Measurements from ENCODE around the gene CXCL14. TPM values are rescaled to one million over a fixed set of nuclear protein-coding genes. Genes with fewer than 3 reads are reported as not detected.

The CXCL14 gene
- total RNA-seq, 1 experiment from 2014 or later = not detected

DNA sequence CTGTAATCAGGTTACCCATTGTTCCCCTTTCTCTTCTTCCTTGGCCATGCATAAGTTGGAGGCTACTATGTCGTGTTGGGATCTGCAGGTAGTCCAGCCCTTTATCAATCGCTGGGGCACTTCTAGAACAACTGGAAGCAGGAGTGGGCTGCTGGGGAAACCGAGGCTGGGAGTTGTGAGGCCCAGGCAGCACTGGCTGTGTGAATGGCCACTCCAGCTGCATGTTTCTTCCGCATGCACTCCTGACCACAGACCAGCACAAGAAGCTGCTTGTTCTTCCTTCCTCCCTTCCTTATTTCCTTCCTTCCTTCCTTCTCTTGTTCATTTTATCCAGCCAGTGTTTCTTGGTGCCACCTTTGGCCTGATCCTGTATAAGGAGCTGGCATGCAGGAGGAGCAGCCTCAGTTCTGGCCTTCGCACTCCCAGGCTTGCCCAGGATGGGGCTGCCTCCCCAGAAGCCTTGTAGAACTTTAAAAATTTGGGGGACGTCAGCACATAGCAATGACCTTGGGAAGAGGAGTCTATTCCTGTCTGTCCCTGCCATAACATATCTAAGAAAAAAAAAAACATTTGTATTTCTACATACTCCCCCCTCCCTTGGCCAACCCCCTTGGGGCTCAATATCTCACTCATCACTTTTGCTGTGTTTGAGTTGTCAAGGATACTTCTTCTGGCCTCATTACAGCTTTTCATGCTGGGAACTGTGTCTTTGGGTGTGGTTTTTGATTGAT is 20.8 kb upstream of the CXCL14 start:
- Mint-ChIP-seq H3K9me3 (ENCODE audit: unreplicated experiment) (no peaks in the 10 kb centered on the region), H3K4me3 (ENCODE audit: unreplicated experiment) (no peak overlapping the region), H3K4me1 (ENCODE audit: low read depth, unreplicated experiment) (peaks cover 7% of the 10 kb centered on the region), H3K36me3 (ENCODE audit: insufficient read depth, unreplicated experiment) (no peaks in the 10 kb centered on the region), H3K27ac (ENCODE audit: unreplicated experiment) (no peak overlapping the region), H3K27me3 (ENCODE audit: insufficient read depth, unreplicated experiment) (peaks cover 8% of the 10 kb centered on the region)
- Histone ChIP-seq H3K36me3 (ENCODE audit: control insufficient read depth, insufficient read depth, low read length) (no peaks in the 10 kb centered on the region), H3K4me1 (peaks cover 27% of the 10 kb centered on the region), H3K4me3 (ENCODE audit: low read depth, low read length) (no peak overlapping the region), H3K27me3 (replicated peaks; ENCODE audit: control insufficient read depth, insufficient read depth, low read length) (no peaks in the 10 kb centered on the region; the same call in 1 of the 2 replicates), H3K9me3 (no peaks in the 10 kb centered on the region)
- ChIA-PET CTCF (interaction anchor here (1.2 kb wide), 1 partner anchor 47 kb away, joined by 3 read pairs; no protein-coding TSS in a partner anchor), POLR2A (no interaction called here)
- intact Hi-C loops (cut with micrococcal nuclease; ENCODE audit: unreplicated experiment) = no loop called here
- BruUV-seq (replicated peaks) = no TSS peak
- TF ChIP-seq, protein P1, sequence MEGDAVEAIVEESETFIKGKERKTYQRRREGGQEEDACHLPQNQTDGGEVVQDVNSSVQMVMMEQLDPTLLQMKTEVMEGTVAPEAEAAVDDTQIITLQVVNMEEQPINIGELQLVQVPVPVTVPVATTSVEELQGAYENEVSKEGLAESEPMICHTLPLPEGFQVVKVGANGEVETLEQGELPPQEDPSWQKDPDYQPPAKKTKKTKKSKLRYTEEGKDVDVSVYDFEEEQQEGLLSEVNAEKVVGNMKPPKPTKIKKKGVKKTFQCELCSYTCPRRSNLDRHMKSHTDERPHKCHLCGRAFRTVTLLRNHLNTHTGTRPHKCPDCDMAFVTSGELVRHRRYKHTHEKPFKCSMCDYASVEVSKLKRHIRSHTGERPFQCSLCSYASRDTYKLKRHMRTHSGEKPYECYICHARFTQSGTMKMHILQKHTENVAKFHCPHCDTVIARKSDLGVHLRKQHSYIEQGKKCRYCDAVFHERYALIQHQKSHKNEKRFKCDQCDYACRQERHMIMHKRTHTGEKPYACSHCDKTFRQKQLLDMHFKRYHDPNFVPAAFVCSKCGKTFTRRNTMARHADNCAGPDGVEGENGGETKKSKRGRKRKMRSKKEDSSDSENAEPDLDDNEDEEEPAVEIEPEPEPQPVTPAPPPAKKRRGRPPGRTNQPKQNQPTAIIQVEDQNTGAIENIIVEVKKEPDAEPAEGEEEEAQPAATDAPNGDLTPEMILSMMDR (IDR thresholded peaks at IDR 0.05; ENCODE audit: insufficient read depth in 1 of 2, low read depth in 1 of 2, low read length in 1 of 2, severe bottlenecking in 1 of 2, unreplicated experiment in 1 of 2) = no peak
- DNase-seq = no peak

DNA sequence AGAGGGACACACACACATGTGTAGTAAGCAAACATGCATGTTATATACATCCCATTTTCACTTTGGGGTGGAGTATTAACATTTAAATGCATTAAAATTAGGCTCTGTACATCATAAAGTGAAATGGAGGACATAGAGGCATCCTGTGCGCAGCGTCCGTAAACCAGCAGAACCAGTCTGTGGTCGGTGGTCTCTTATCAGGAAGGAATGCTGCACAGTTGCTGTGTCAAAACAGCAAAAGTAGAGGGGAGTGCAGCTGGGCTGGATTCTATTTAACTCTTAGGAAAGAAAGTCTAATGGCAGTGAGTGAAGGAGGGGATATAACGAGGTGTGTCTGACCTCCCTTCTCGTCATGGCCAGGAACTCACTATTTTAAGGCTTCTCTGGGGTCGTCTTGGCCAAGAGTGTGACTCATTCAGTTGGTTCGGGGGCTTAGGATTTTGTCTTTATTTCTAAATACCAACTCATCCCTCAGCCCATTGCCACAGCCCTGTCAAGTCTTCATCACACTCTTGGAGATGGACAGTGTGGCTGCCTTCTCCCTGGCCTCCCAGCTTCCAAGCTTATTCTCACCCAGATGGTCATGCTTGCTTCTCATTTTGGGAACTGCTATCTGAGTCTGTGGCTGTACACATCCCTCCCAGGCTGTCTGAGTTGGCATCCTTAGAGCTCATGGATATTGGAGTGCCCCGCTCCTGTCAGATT is 20.1 kb upstream of the CXCL14 start:
- ChIA-PET CTCF (interaction anchor here (1.2 kb wide), 1 partner anchor 46 kb away, joined by 3 read pairs; no protein-coding TSS in a partner anchor), POLR2A (no interaction called here)
- H3K36me3 ChIP-seq (ENCODE audit: control insufficient read depth, insufficient read depth, low read length) = no peaks in the 10 kb centered on the region
- Mint-ChIP-seq H3K4me3 (ENCODE audit: unreplicated experiment) (peak overlapping the region; percentile 18), H3K27ac (ENCODE audit: unreplicated experiment) (peak overlapping the region; percentile 29), H3K27me3 (ENCODE audit: insufficient read depth, unreplicated experiment) (peaks cover 8% of the 10 kb centered on the region), H3K4me1 (ENCODE audit: low read depth, unreplicated experiment) (peaks cover 7% of the 10 kb centered on the region), H3K36me3 (ENCODE audit: insufficient read depth, unreplicated experiment) (no peaks in the 10 kb centered on the region), H3K9me3 (ENCODE audit: unreplicated experiment) (no peaks in the 10 kb centered on the region)
- TF ChIP-seq, protein P1 (IDR thresholded peaks at IDR 0.05; ENCODE audit: insufficient read depth in 1 of 2, low read depth in 1 of 2, low read length in 1 of 2, severe bottlenecking in 1 of 2, unreplicated experiment in 1 of 2) = no peak
- no peaks in the 10 kb centered on the region for H3K27me3 ChIP-seq (replicated peaks; ENCODE audit: control insufficient read depth, insufficient read depth, low read length)
- H3K4me1 ChIP-seq = peaks cover 19% of the 10 kb centered on the region
- no peaks in the 10 kb centered on the region for H3K9me3 ChIP-seq
- DNase-seq = peak in 1 of 2 experiments; percentile 34
- no peak overlapping the region for H3K4me3 ChIP-seq (ENCODE audit: low read depth, low read length)
- intact Hi-C loops (cut with micrococcal nuclease; ENCODE audit: unreplicated experiment) = no loop called here
- no TSS peak for BruUV-seq (replicated peaks)

DNA sequence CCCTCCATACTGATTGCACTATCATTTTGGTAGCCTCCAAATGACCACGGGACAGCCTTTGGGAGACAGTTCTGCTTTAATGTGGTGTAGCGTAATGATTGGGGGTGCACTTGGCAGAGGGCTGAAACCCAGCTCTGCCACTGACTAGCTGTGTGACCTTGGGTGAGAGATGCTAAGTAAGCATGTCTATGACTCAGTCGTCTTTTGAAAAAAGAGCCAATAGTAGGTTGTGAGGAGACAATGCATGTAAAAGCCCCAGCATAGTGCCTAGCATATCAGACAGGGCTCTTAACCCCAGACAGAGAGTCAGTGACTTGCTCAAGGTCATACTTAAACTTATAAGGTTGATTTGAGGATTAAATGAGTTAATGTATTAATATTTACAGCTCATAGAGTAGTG is 18.0 kb upstream of the CXCL14 start:
- H3K4me3 Mint-ChIP-seq (ENCODE audit: unreplicated experiment) = no peak overlapping the region
- H3K27me3 Mint-ChIP-seq (ENCODE audit: insufficient read depth, unreplicated experiment) = peaks cover 12% of the 10 kb centered on the region
- Histone ChIP-seq H3K4me3 (ENCODE audit: low read depth, low read length) (no peak overlapping the region), H3K4me1 (peaks cover 8% of the 10 kb centered on the region), H3K27me3 (replicated peaks; ENCODE audit: control insufficient read depth, insufficient read depth, low read length) (no peaks in the 10 kb centered on the region), H3K9me3 (no peaks in the 10 kb centered on the region), H3K36me3 (ENCODE audit: control insufficient read depth, insufficient read depth, low read length) (no peaks in the 10 kb centered on the region)
- ChIA-PET CTCF (interaction anchor here (1.3 kb wide), 1 partner anchor 31 kb away, joined by 3 read pairs; no protein-coding TSS in a partner anchor), POLR2A (no interaction called here)
- H3K36me3 Mint-ChIP-seq (ENCODE audit: insufficient read depth, unreplicated experiment) = no peaks in the 10 kb centered on the region
- no TSS peak for BruUV-seq (replicated peaks)
- intact Hi-C loops (cut with micrococcal nuclease; ENCODE audit: unreplicated experiment) = no loop called here
- H3K9me3 Mint-ChIP-seq (ENCODE audit: unreplicated experiment) = no peaks in the 10 kb centered on the region
- no peak overlapping the region for H3K27ac Mint-ChIP-seq (ENCODE audit: unreplicated experiment)
- H3K4me1 Mint-ChIP-seq (ENCODE audit: low read depth, unreplicated experiment) = peaks cover 7% of the 10 kb centered on the region
- TF ChIP-seq, protein P1 (IDR thresholded peaks at IDR 0.05; ENCODE audit: insufficient read depth in 1 of 2, low read depth in 1 of 2, low read length in 1 of 2, severe bottlenecking in 1 of 2, unreplicated experiment in 1 of 2) = no peak
- no peak for DNase-seq
